UCSD-AML1 (cell line): Measurements from ENCODE around the gene MMS22L.

ENCODE experiments used
- DNase-seq: peaks from one replicate; lab custom pipeline; 2025; ENCODE audit not compliant: unreplicated experiment; lab: John Stamatoyannopoulos, UW

Gene MMS22L

GRCh38 chr6:97150932-97151331 is 132.1 kb downstream of the MMS22L start:
- no peak for DNase-seq

- DNase-seq: no peak
Measured at GRCh38 chr6:97147421-97147820, 135.6 kb downstream of the MMS22L start.

GRCh38 chr6:97145691-97146090 is 137.3 kb downstream of the MMS22L start:
- DNase-seq: no peak

- DNase-seq: no peak
Measured at GRCh38 chr6:97141756-97142155, 141.3 kb downstream of the MMS22L start.

GRCh38 chr6:97138581-97138980 is 144.4 kb downstream of the MMS22L start:
- no peak for DNase-seq

GRCh38 chr6:97136626-97137358 is 146.2 kb downstream of the MMS22L start:
- DNase-seq: no peak

GRCh38 chr6:97133067-97133466 is 149.9 kb downstream of the MMS22L start:
- no peak for DNase-seq

GRCh38 chr6:97129106-97129505 is 153.9 kb downstream of the MMS22L start:
- DNase-seq: no peak

GRCh38 chr6:97128507-97128906 is 154.5 kb downstream of the MMS22L start:
- DNase-seq: no peak

- no peak for DNase-seq
Measured at GRCh38 chr6:97123652-97124051, 159.4 kb downstream of the MMS22L start.

GRCh38 chr6:97123112-97123511 is 159.9 kb downstream of the MMS22L start:
- DNase-seq: no peak

GRCh38 chr6:97120511-97120910 is 162.5 kb downstream of the MMS22L start:
- DNase-seq: no peak

GRCh38 chr6:97114645-97115044 is 168.4 kb downstream of the MMS22L start:
- no peak for DNase-seq

GRCh38 chr6:97113170-97113569 is 169.8 kb downstream of the MMS22L start:
- no peak for DNase-seq

GRCh38 chr6:97111243-97111642 is 171.8 kb downstream of the MMS22L start:
- no peak for DNase-seq

GRCh38 chr6:97110626-97111025 is 172.4 kb downstream of the MMS22L start:
- peak; percentile 13 for DNase-seq

- DNase-seq: no peak
Measured at GRCh38 chr6:97110149-97110548, 172.9 kb downstream of the MMS22L start.

GRCh38 chr6:97109444-97109843 is 173.6 kb downstream of the MMS22L start:
- no peak for DNase-seq

GRCh38 chr6:97102145-97102790 is 180.7 kb downstream of the MMS22L start:
- DNase-seq: no peak

- no peak for DNase-seq
Measured at GRCh38 chr6:97100696-97101095, 182.3 kb downstream of the MMS22L start.

- DNase-seq: no peak
Measured at GRCh38 chr6:97097068-97098047, 185.7 kb downstream of the MMS22L start.
